Stimulated activated CD8-positive, alpha-beta memory T cell treated with anti-CD3 and anti-CD28 coated beads, Interleukin-4, amount 100 ng/mL, for 24 hours (primary cell): ENCODE measurements around the gene TBC1D10A.

Source experiments
- DNase-seq: peaks from one replicate; pipeline ENCODE4 v3.0.0-alpha.2; 2020; ENCODE audit warnings: low read depth

TBC1D10A gene

GRCh38 chr22:30265823-30266444 lies 60.8 kb downstream of the TBC1D10A start:
- DNase-seq = peak; percentile 79

- no peak for DNase-seq
Measured at GRCh38 chr22:30265131-30265720, 61.5 kb downstream of the TBC1D10A start.

- DNase-seq = no peak
Measured at GRCh38 chr22:30263883-30264282, 62.9 kb downstream of the TBC1D10A start.

GRCh38 chr22:30262917-30263741 lies 63.6 kb downstream of the TBC1D10A start:
- peak; percentile 74 for DNase-seq

- DNase-seq = no peak
Measured at GRCh38 chr22:30262112-30262511, 64.6 kb downstream of the TBC1D10A start.

GRCh38 chr22:30261134-30261533 lies 65.6 kb downstream of the TBC1D10A start:
- no peak for DNase-seq

- DNase-seq = no peak
Measured at GRCh38 chr22:30260682-30261081, 66.1 kb downstream of the TBC1D10A start.

GRCh38 chr22:30260276-30260675 lies 66.5 kb downstream of the TBC1D10A start:
- DNase-seq = no peak

GRCh38 chr22:30254314-30254713 lies 72.4 kb downstream of the TBC1D10A start:
- DNase-seq = no peak

GRCh38 chr22:30253205-30253852 lies 73.4 kb downstream of the TBC1D10A start:
- no peak for DNase-seq

GRCh38 chr22:30252411-30253204 lies 74.1 kb downstream of the TBC1D10A start:
- no peak for DNase-seq

- no peak for DNase-seq
Measured at GRCh38 chr22:30251711-30252110, 75.0 kb downstream of the TBC1D10A start.

GRCh38 chr22:30250661-30251267 lies 76.0 kb downstream of the TBC1D10A start:
- peak; percentile 24 for DNase-seq

GRCh38 chr22:30250039-30250565 lies 76.6 kb downstream of the TBC1D10A start:
- no peak for DNase-seq

- DNase-seq = no peak
Measured at GRCh38 chr22:30249049-30250038, 77.4 kb downstream of the TBC1D10A start.

- no peak for DNase-seq
Measured at GRCh38 chr22:30248484-30248883, 78.3 kb downstream of the TBC1D10A start.

GRCh38 chr22:30247974-30248373 lies 78.8 kb downstream of the TBC1D10A start:
- no peak for DNase-seq

- no peak for DNase-seq
Measured at GRCh38 chr22:30247561-30247960, 79.2 kb downstream of the TBC1D10A start.

- no peak for DNase-seq
Measured at GRCh38 chr22:30246814-30247376, 79.8 kb downstream of the TBC1D10A start.
